Activated naive CD8-positive, alpha-beta T cell treated with anti-CD3 and anti-CD28 coated beads for 36 hours (primary cell): ENCODE results near the gene TBRG1. TPM values are rescaled to one million over a fixed set of nuclear protein-coding genes. Genes with fewer than 3 reads are reported as not detected.

Experiments
- DNase-seq: peaks from one replicate; pipeline ENCODE4 v3.0.0; 2021
- H3K27ac Mint-ChIP-seq: one replicate; pipeline ENCODE4 v1.8.0; 2022; ENCODE audit warnings: mild to moderate bottlenecking, moderate library complexity, mixed read lengths
- H3K27me3 Mint-ChIP-seq: one replicate; pipeline ENCODE4 v1.8.0; 2022; ENCODE audit warnings: mild to moderate bottlenecking, mixed read lengths
- H3K36me3 Mint-ChIP-seq: one replicate; pipeline ENCODE4 v1.8.0; 2021; ENCODE audit warnings: mild to moderate bottlenecking, mixed read lengths
- H3K4me1 Mint-ChIP-seq: one replicate; pipeline ENCODE4 v1.8.0; 2021; ENCODE audit warnings: mixed read lengths
- H3K4me3 Mint-ChIP-seq: one replicate; pipeline ENCODE4 v1.8.0; 2022; ENCODE audit warnings: mild to moderate bottlenecking, moderate library complexity, mixed read lengths
- H3K9me3 Mint-ChIP-seq: one replicate; pipeline ENCODE4 v1.8.0; 2022; ENCODE audit warnings: mixed read lengths
- total RNA-seq, 2 experiments: library from RNA; stranded (reverse); gene quantifications; one replicate each; pipeline ENCODE4 v1.2.3, GENCODE V29; 2021

TBRG1 gene
- total RNA-seq, 2 experiments from 2014 or later, result 37.8 to 38.2 TPM

- H3K4me1 Mint-ChIP-seq, result peaks cover 8% of the 10 kb centered on the region
- no peaks in the 10 kb centered on the region for H3K27me3 Mint-ChIP-seq
- no peak overlapping the region for H3K27ac Mint-ChIP-seq
- DNase-seq, result no peak
- H3K9me3 Mint-ChIP-seq, result peaks cover 4% of the 10 kb centered on the region
- no peak overlapping the region for H3K4me3 Mint-ChIP-seq
- peaks cover 6% of the 10 kb centered on the region for H3K36me3 Mint-ChIP-seq
These were observed 44.9 kb downstream of the TBRG1 start for GRCh38 chr11:124667601-124668000.

- H3K36me3 Mint-ChIP-seq, result peaks cover 6% of the 10 kb centered on the region
- H3K27me3 Mint-ChIP-seq, result no peaks in the 10 kb centered on the region
- no peak overlapping the region for H3K27ac Mint-ChIP-seq
- peaks cover 4% of the 10 kb centered on the region for H3K9me3 Mint-ChIP-seq
- DNase-seq, result peak; percentile 23
- no peak overlapping the region for H3K4me3 Mint-ChIP-seq
- peaks cover 14% of the 10 kb centered on the region for H3K4me1 Mint-ChIP-seq
These were observed 46.5 kb downstream of the TBRG1 start for GRCh38 chr11:124669193-124669592.

GRCh38 chr11:124670732-124671131 lies 48.1 kb downstream of the TBRG1 start:
- Mint-ChIP-seq H3K9me3 (peaks cover 4% of the 10 kb centered on the region), H3K27me3 (no peaks in the 10 kb centered on the region), H3K27ac (peak overlapping the region; percentile 59), H3K4me1 (peaks cover 20% of the 10 kb centered on the region), H3K4me3 (peak overlapping the region; percentile 22), H3K36me3 (peaks cover 6% of the 10 kb centered on the region)
- peak; percentile 28 for DNase-seq

- Mint-ChIP-seq H3K4me3 (peak overlapping the region; percentile 92), H3K36me3 (peaks cover 6% of the 10 kb centered on the region), H3K4me1 (peaks cover 21% of the 10 kb centered on the region), H3K27me3 (no peaks in the 10 kb centered on the region), H3K9me3 (peaks cover 4% of the 10 kb centered on the region), H3K27ac (peak overlapping the region; percentile 90)
- no peak for DNase-seq
These were observed 50.0 kb downstream of the TBRG1 start for GRCh38 chr11:124672536-124673215.

GRCh38 chr11:124673333-124674167 lies 50.9 kb downstream of the TBRG1 start, which contains the start of the genes SIAE and SPA17:
Gene SIAE (minus strand): TSS chr11:124673739. CDS start chr11:124673708, 31 bp downstream.
Gene SPA17 (plus strand): TSS chr11:124673904. CDS start chr11:124675265, 1,361 bp downstream.
- H3K27ac Mint-ChIP-seq, result peak within 1 kb of the TSS; percentile 90
- peaks cover 4% of the 10 kb centered on the region for H3K9me3 Mint-ChIP-seq
- H3K4me3 Mint-ChIP-seq, result peak within 1 kb of the TSS; percentile 92
- no peaks in the 10 kb centered on the region for H3K27me3 Mint-ChIP-seq
- peaks cover 6% of the 10 kb centered on the region for H3K36me3 Mint-ChIP-seq
- DNase-seq, result peak; percentile 91
- H3K4me1 Mint-ChIP-seq, result peaks cover 21% of the 10 kb centered on the region

- Mint-ChIP-seq H3K36me3 (peaks cover 6% of the 10 kb centered on the region), H3K27me3 (no peaks in the 10 kb centered on the region), H3K27ac (peak overlapping the region; percentile 90), H3K4me1 (peaks cover 21% of the 10 kb centered on the region), H3K4me3 (peak overlapping the region; percentile 92), H3K9me3 (peaks cover 4% of the 10 kb centered on the region)
- DNase-seq, result no peak
These were observed 51.5 kb downstream of the TBRG1 start for GRCh38 chr11:124674168-124674517.

GRCh38 chr11:124674571-124674970 lies 51.9 kb downstream of the TBRG1 start:
- Mint-ChIP-seq H3K4me3 (peak overlapping the region; percentile 92), H3K27ac (peak overlapping the region; percentile 90), H3K4me1 (peaks cover 21% of the 10 kb centered on the region), H3K36me3 (peaks cover 6% of the 10 kb centered on the region), H3K27me3 (no peaks in the 10 kb centered on the region), H3K9me3 (peaks cover 4% of the 10 kb centered on the region)
- no peak for DNase-seq

GRCh38 chr11:124676386-124676785 lies 53.7 kb downstream of the TBRG1 start:
- H3K9me3 Mint-ChIP-seq, result peaks cover 1% of the 10 kb centered on the region
- DNase-seq, result no peak
- H3K36me3 Mint-ChIP-seq, result peaks cover 5% of the 10 kb centered on the region
- no peak overlapping the region for H3K4me3 Mint-ChIP-seq
- H3K4me1 Mint-ChIP-seq, result peaks cover 20% of the 10 kb centered on the region
- H3K27ac Mint-ChIP-seq, result no peak overlapping the region
- no peaks in the 10 kb centered on the region for H3K27me3 Mint-ChIP-seq

- Mint-ChIP-seq H3K9me3 (peaks cover 9% of the 10 kb centered on the region), H3K27ac (no peak overlapping the region), H3K27me3 (no peaks in the 10 kb centered on the region), H3K36me3 (peaks cover 8% of the 10 kb centered on the region), H3K4me1 (peaks cover 7% of the 10 kb centered on the region), H3K4me3 (no peak overlapping the region)
- DNase-seq, result no peak
These were observed 55.8 kb downstream of the TBRG1 start for GRCh38 chr11:124678416-124678815.

- H3K27me3 Mint-ChIP-seq, result no peaks in the 10 kb centered on the region
These were observed 58.8 kb downstream of the TBRG1 start for GRCh38 chr11:124681421-124681820.

GRCh38 chr11:124682443-124682842 lies 59.8 kb downstream of the TBRG1 start:
- Mint-ChIP-seq H3K36me3 (peaks cover 14% of the 10 kb centered on the region), H3K27ac (no peak overlapping the region), H3K27me3 (no peaks in the 10 kb centered on the region), H3K9me3 (peaks cover 17% of the 10 kb centered on the region), H3K4me1 (no peaks in the 10 kb centered on the region), H3K4me3 (no peak overlapping the region)
- DNase-seq, result no peak

More at GRCh38 chr11:124681421-124681820, 58.8 kb downstream of the TBRG1 start:
- peaks cover 17% of the 10 kb centered on the region for H3K9me3 Mint-ChIP-seq
- peaks cover 14% of the 10 kb centered on the region for H3K36me3 Mint-ChIP-seq
- no peak for DNase-seq
- H3K27ac Mint-ChIP-seq, result no peak overlapping the region
- peaks cover under 1% of the 10 kb centered on the region for H3K4me1 Mint-ChIP-seq
- H3K4me3 Mint-ChIP-seq, result no peak overlapping the region

Other genes starting within 250 kb of the TBRG1 start
- gene OR8B2, start 238.4 kb upstream of the TBRG1 start, total RNA-seq, result not detected
- not detected for gene OR8B3, start 223.8 kb upstream of the TBRG1 start, total RNA-seq
- gene OR8B4, start 198.0 kb upstream of the TBRG1 start, total RNA-seq, result not detected
- not detected for gene OR8B8, start 177.2 kb upstream of the TBRG1 start, total RNA-seq
- not detected for gene OR8B12, start 79.2 kb upstream of the TBRG1 start, total RNA-seq
- gene OR8A1, start 52.9 kb upstream of the TBRG1 start, total RNA-seq, result not detected
- not detected for gene PANX3, start 11.4 kb upstream of the TBRG1 start, total RNA-seq
- 1 to 10 TPM; 4.5 to 6.9 TPM for gene SIAE, start 50.9 kb downstream of the TBRG1 start, total RNA-seq
- 1 to 10 TPM; 3.4 to 4.7 TPM for gene SPA17, start 51.0 kb downstream of the TBRG1 start, total RNA-seq
- gene NRGN, start 117.1 kb downstream of the TBRG1 start, total RNA-seq, result 1 to 10 TPM; 7.8 to 8.1 TPM
- gene VSIG2, start 129.4 kb downstream of the TBRG1 start, total RNA-seq, result under 1 TPM; 0.18 to 0.31 TPM
- gene ESAM, start 139.4 kb downstream of the TBRG1 start, total RNA-seq, result 1 to 10 TPM; 1.1 TPM
- gene MSANTD2, start 177.5 kb downstream of the TBRG1 start, total RNA-seq, result 1 to 10 TPM; 7.2 TPM
- gene ROBO3, start 242.6 kb downstream of the TBRG1 start, total RNA-seq, result 10 to 100 TPM; 17.9 to 23.7 TPM